Measurements from ENCODE around the gene PIGL. TPM values are rescaled to one million over a fixed set of nuclear protein-coding genes. Genes with fewer than 3 reads are reported as not detected.

The PIGL gene
- total RNA-seq, 1 donor from 2014 or later = 28.6 TPM

- no peak for TF ChIP-seq CTCF (IDR thresholded peaks at IDR 0.05)
- Mint-ChIP-seq H3K36me3 (ENCODE audit: unreplicated experiment) (no peaks in the 10 kb centered on the region), H3K4me3 (ENCODE audit: unreplicated experiment) (no peak overlapping the region), H3K27me3 (ENCODE audit: unreplicated experiment) (no peaks in the 10 kb centered on the region), H3K4me1 (ENCODE audit: unreplicated experiment) (no peaks in the 10 kb centered on the region), H3K27ac (ENCODE audit: unreplicated experiment) (no peak overlapping the region), H3K9me3 (ENCODE audit: unreplicated experiment) (no peaks in the 10 kb centered on the region)
- no peak for DNase-seq (ENCODE audit: extremely low spot score, unreplicated experiment)
Measured at GRCh38 chr17:16371742-16372141, 154.7 kb downstream of the PIGL start.

- Mint-ChIP-seq H3K4me1 (ENCODE audit: unreplicated experiment) (no peaks in the 10 kb centered on the region), H3K27ac (ENCODE audit: unreplicated experiment) (no peak overlapping the region), H3K9me3 (ENCODE audit: unreplicated experiment) (no peaks in the 10 kb centered on the region), H3K27me3 (ENCODE audit: unreplicated experiment) (no peaks in the 10 kb centered on the region), H3K36me3 (ENCODE audit: unreplicated experiment) (no peaks in the 10 kb centered on the region), H3K4me3 (ENCODE audit: unreplicated experiment) (no peak overlapping the region)
- no peak for DNase-seq (ENCODE audit: extremely low spot score, unreplicated experiment)
- TF ChIP-seq CTCF (IDR thresholded peaks at IDR 0.05) = no peak
Measured at GRCh38 chr17:16374146-16374938, 157.3 kb downstream of the PIGL start.

Small RNA genes lying within 50 kb of the gene (microRNA-seq; reads per million reads assigned to microRNA genes)
- gene MIR1288 (ENCODE audit: unreplicated experiment) = not detected

Other genes with a start within 250 kb of the PIGL start
- 20.3 and 22.2 TPM in 2 replicates for gene ZSWIM7, start 217.5 kb upstream of the PIGL start, total RNA-seq
- gene TTC19, start 217.4 kb upstream of the PIGL start, total RNA-seq = 34.4 and 35.9 TPM in 2 replicates
- gene NCOR1, start 1.7 kb upstream of the PIGL start, total RNA-seq = 132 and 136 TPM in 2 replicates
- 11.3 and 13.2 TPM in 2 replicates for gene CENPV, start 136.3 kb downstream of the PIGL start, total RNA-seq
- gene UBB, start 163.9 kb downstream of the PIGL start, total RNA-seq = 1,191 and 1,207 TPM in 2 replicates
- gene TRPV2, start 198.4 kb downstream of the PIGL start, total RNA-seq = 1.3 and 1.9 TPM in 2 replicates

Data from osteocyte (in vitro differentiated cells).